ENCODE measurements around the gene YIPF3.

DNA sequence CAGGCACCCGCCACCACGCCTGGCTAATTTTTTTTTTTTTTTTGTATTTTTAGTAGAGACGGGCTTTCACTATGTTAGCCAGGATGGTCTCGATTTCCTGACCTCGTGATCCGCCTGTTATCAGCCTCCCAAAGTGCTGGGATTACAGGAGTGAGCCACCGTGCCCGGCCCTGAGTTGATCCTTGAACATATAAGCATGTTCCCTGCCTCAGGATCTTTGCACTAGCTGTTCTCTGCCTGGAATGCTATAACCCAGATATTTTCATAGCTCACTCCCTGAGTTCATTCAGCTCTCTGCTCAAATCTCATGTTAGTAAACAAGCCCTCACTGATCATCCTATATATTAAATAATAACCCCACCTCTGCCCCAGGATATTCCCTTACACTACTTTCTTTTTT, 52.4 kb downstream of the YIPF3 start:
- TF ChIP-seq, protein P1, sequence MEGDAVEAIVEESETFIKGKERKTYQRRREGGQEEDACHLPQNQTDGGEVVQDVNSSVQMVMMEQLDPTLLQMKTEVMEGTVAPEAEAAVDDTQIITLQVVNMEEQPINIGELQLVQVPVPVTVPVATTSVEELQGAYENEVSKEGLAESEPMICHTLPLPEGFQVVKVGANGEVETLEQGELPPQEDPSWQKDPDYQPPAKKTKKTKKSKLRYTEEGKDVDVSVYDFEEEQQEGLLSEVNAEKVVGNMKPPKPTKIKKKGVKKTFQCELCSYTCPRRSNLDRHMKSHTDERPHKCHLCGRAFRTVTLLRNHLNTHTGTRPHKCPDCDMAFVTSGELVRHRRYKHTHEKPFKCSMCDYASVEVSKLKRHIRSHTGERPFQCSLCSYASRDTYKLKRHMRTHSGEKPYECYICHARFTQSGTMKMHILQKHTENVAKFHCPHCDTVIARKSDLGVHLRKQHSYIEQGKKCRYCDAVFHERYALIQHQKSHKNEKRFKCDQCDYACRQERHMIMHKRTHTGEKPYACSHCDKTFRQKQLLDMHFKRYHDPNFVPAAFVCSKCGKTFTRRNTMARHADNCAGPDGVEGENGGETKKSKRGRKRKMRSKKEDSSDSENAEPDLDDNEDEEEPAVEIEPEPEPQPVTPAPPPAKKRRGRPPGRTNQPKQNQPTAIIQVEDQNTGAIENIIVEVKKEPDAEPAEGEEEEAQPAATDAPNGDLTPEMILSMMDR (conservative IDR thresholded peaks at IDR 0.05; ENCODE audit: low read depth, low read length), result no peak
- TF ChIP-seq EZH2 (IDR thresholded peaks at IDR 0.05; ENCODE audit: low read length, unreplicated experiment) (no peak), EZH2phosphoT487 (IDR thresholded peaks at IDR 0.05; ENCODE audit: borderline replicate concordance, low read length) (no peak)

Measured in PC-3 (cell line).